Measurements from ENCODE around the gene PSMB10. TPM values are rescaled to one million over a fixed set of nuclear protein-coding genes. Genes with fewer than 3 reads are reported as not detected.
A peak's percentile ranks its signal among the peaks of the same experiment; 100 is the strongest.

PSMB10 gene
- total RNA-seq, 1 donor = 69.4 TPM

GRCh38 chr16:67909056-67909742, 27.5 kb downstream of the PSMB10 start:
- Histone ChIP-seq H3K9me3 (ENCODE audit: low read depth, low read length) (no peaks in the 10 kb centered on the region), H3K4me3 (ENCODE audit: low read length) (no peak overlapping the region), H3K4me1 (ENCODE audit: insufficient read depth, low read length) (no peaks in the 10 kb centered on the region), H3K27me3 (ENCODE audit: insufficient read depth, low read length) (no peaks in the 10 kb centered on the region)

GRCh38 chr16:67907397-67908180, 29.1 kb downstream of the PSMB10 start:
- no peak overlapping the region for H3K4me3 ChIP-seq (ENCODE audit: low read length)
- no peaks in the 10 kb centered on the region for H3K9me3 ChIP-seq (ENCODE audit: low read depth, low read length)
- no peaks in the 10 kb centered on the region for H3K27me3 ChIP-seq (ENCODE audit: insufficient read depth, low read length)
- H3K4me1 ChIP-seq (ENCODE audit: insufficient read depth, low read length) = no peaks in the 10 kb centered on the region

- Histone ChIP-seq H3K27me3 (ENCODE audit: insufficient read depth, low read length) (no peaks in the 10 kb centered on the region), H3K4me3 (ENCODE audit: low read length) (no peak overlapping the region), H3K9me3 (ENCODE audit: low read depth, low read length) (no peaks in the 10 kb centered on the region), H3K4me1 (ENCODE audit: insufficient read depth, low read length) (no peaks in the 10 kb centered on the region)
Observed at GRCh38 chr16:67902831-67903230, 33.8 kb downstream of the PSMB10 start.

GRCh38 chr16:67901734-67902133, 34.9 kb downstream of the PSMB10 start:
- Histone ChIP-seq H3K9me3 (ENCODE audit: low read depth, low read length) (no peaks in the 10 kb centered on the region), H3K27me3 (ENCODE audit: insufficient read depth, low read length) (no peaks in the 10 kb centered on the region), H3K4me3 (ENCODE audit: low read length) (no peak overlapping the region), H3K4me1 (ENCODE audit: insufficient read depth, low read length) (no peaks in the 10 kb centered on the region)

- Histone ChIP-seq H3K27me3 (ENCODE audit: insufficient read depth, low read length) (no peaks in the 10 kb centered on the region), H3K9me3 (ENCODE audit: low read depth, low read length) (no peaks in the 10 kb centered on the region), H3K4me1 (ENCODE audit: insufficient read depth, low read length) (peaks cover 24% of the 10 kb centered on the region), H3K4me3 (ENCODE audit: low read length) (no peak overlapping the region)
Observed at GRCh38 chr16:67897231-67897630, 39.4 kb downstream of the PSMB10 start.

- peak overlapping the region; percentile 87 for H3K4me3 ChIP-seq (ENCODE audit: low read length)
- no peaks in the 10 kb centered on the region for H3K27me3 ChIP-seq (ENCODE audit: insufficient read depth, low read length)
- H3K4me1 ChIP-seq (ENCODE audit: insufficient read depth, low read length) = peaks cover 24% of the 10 kb centered on the region
- no peaks in the 10 kb centered on the region for H3K9me3 ChIP-seq (ENCODE audit: low read depth, low read length)
Observed at GRCh38 chr16:67893743-67894399, 42.8 kb downstream of the PSMB10 start.

- peak within 1 kb of the TSS; percentile 87 for H3K4me3 ChIP-seq (ENCODE audit: low read length)
- no peaks in the 10 kb centered on the region for H3K9me3 ChIP-seq (ENCODE audit: low read depth, low read length)
- H3K4me1 ChIP-seq (ENCODE audit: insufficient read depth, low read length) = peaks cover 24% of the 10 kb centered on the region
- H3K27me3 ChIP-seq (ENCODE audit: insufficient read depth, low read length) = no peaks in the 10 kb centered on the region
Observed at GRCh38 chr16:67892899-67893742, 43.5 kb downstream of the PSMB10 start, which contains the start of gene PSKH1. Gene PSKH1 (plus strand): TSS chr16:67893254. CDS start chr16:67908750, 15,496 bp downstream.

GRCh38 chr16:67892375-67892774, 44.3 kb downstream of the PSMB10 start:
- H3K4me3 ChIP-seq (ENCODE audit: low read length) = peak overlapping the region; percentile 87
- H3K4me1 ChIP-seq (ENCODE audit: insufficient read depth, low read length) = peaks cover 24% of the 10 kb centered on the region
- H3K27me3 ChIP-seq (ENCODE audit: insufficient read depth, low read length) = no peaks in the 10 kb centered on the region
- H3K9me3 ChIP-seq (ENCODE audit: low read depth, low read length) = no peaks in the 10 kb centered on the region

GRCh38 chr16:67888331-67888730, 48.3 kb downstream of the PSMB10 start:
- no peaks in the 10 kb centered on the region for H3K27me3 ChIP-seq (ENCODE audit: insufficient read depth, low read length)
- no peak overlapping the region for H3K4me3 ChIP-seq (ENCODE audit: low read length)
- no peaks in the 10 kb centered on the region for H3K9me3 ChIP-seq (ENCODE audit: low read depth, low read length)
- no peaks in the 10 kb centered on the region for H3K4me1 ChIP-seq (ENCODE audit: insufficient read depth, low read length)

GRCh38 chr16:67886387-67886786, 50.3 kb downstream of the PSMB10 start:
- no peaks in the 10 kb centered on the region for H3K27me3 ChIP-seq (ENCODE audit: insufficient read depth, low read length)
- no peak overlapping the region for H3K4me3 ChIP-seq (ENCODE audit: low read length)
- no peaks in the 10 kb centered on the region for H3K4me1 ChIP-seq (ENCODE audit: insufficient read depth, low read length)
- no peaks in the 10 kb centered on the region for H3K9me3 ChIP-seq (ENCODE audit: low read depth, low read length)

- H3K9me3 ChIP-seq (ENCODE audit: low read depth, low read length) = no peaks in the 10 kb centered on the region
- H3K27me3 ChIP-seq (ENCODE audit: insufficient read depth, low read length) = no peaks in the 10 kb centered on the region
- H3K4me1 ChIP-seq (ENCODE audit: insufficient read depth, low read length) = no peaks in the 10 kb centered on the region
- H3K4me3 ChIP-seq (ENCODE audit: low read length) = no peak overlapping the region
Observed at GRCh38 chr16:67885976-67886375, 50.7 kb downstream of the PSMB10 start.

- H3K9me3 ChIP-seq (ENCODE audit: low read depth, low read length) = no peaks in the 10 kb centered on the region
- H3K4me3 ChIP-seq (ENCODE audit: low read length) = no peak overlapping the region
- H3K4me1 ChIP-seq (ENCODE audit: insufficient read depth, low read length) = no peaks in the 10 kb centered on the region
- no peaks in the 10 kb centered on the region for H3K27me3 ChIP-seq (ENCODE audit: insufficient read depth, low read length)
Observed at GRCh38 chr16:67885545-67885944, 51.1 kb downstream of the PSMB10 start.

- Histone ChIP-seq H3K4me3 (ENCODE audit: low read length) (no peak within 1 kb of the TSS), H3K4me1 (ENCODE audit: insufficient read depth, low read length) (no peaks in the 10 kb centered on the region), H3K9me3 (ENCODE audit: low read depth, low read length) (no peaks in the 10 kb centered on the region), H3K27me3 (ENCODE audit: insufficient read depth, low read length) (no peaks in the 10 kb centered on the region)
Observed at GRCh38 chr16:67884684-67885083, 52.0 kb downstream of the PSMB10 start, which contains the start of gene NRN1L. Gene NRN1L (plus strand): TSS chr16:67884885. CDS start chr16:67884904, 19 bp downstream.

Measured in mononuclear cell (primary cell).